MCF 10A (cell line): ENCODE results near the gene XPC. TPM values are rescaled to one million over a fixed set of nuclear protein-coding genes. Genes with fewer than 3 reads are reported as not detected.

ENCODE experiments used
- BruUV-seq: library from RNA; stranded (reverse); fragments of 400-500 nt; replicated peaks from 2 replicates; lab custom pipeline; 2021; lab: Mats Ljungman, UMichigan
- CTCF ChIA-PET: fragments of 300-600 bp; sonication (Branson Sonifier 250); formaldehyde crosslinking; extraction: SDS; loops from one replicate; lab custom pipeline; 2021; ENCODE audit warnings: antibody characterized with exemption, inconsistent platforms; lab: Yijun Ruan, JAX
- POLR2A ChIA-PET: fragments of 300-600, 350-650 bp; sonication (Branson Sonifier 250); formaldehyde crosslinking; extraction: SDS; loops from one replicate; lab custom pipeline; 2020; ENCODE audit warnings: antibody characterized with exemption, inconsistent platforms; lab: Yijun Ruan, JAX
- DNase-seq: peaks from one replicate; pipeline ENCODE4 v3.0.0-alpha.2; 2018; ENCODE audit not compliant: unreplicated experiment
- H3K27ac Mint-ChIP-seq: one replicate; pipeline ENCODE4 v1.8.0; 2022; ENCODE audit warnings: mild to moderate bottlenecking, low read depth, mixed read lengths; ENCODE audit not compliant: unreplicated experiment
- H3K27me3 Mint-ChIP-seq: one replicate; pipeline ENCODE4 v1.8.0; 2022; ENCODE audit warnings: mixed read lengths; ENCODE audit not compliant: insufficient read depth, unreplicated experiment
- H3K36me3 Mint-ChIP-seq: one replicate; pipeline ENCODE4 v1.8.0; 2022; ENCODE audit warnings: mild to moderate bottlenecking, moderate library complexity, mixed read lengths; ENCODE audit not compliant: insufficient read depth, unreplicated experiment
- H3K4me1 Mint-ChIP-seq: one replicate; pipeline ENCODE4 v1.8.0; 2022; ENCODE audit warnings: mixed read lengths; ENCODE audit not compliant: insufficient read depth, unreplicated experiment
- H3K4me3 Mint-ChIP-seq: one replicate; pipeline ENCODE4 v1.8.0; 2022; ENCODE audit warnings: mild to moderate bottlenecking, moderate library complexity, mixed read lengths; ENCODE audit not compliant: unreplicated experiment
- H3K9me3 Mint-ChIP-seq: one replicate; pipeline ENCODE4 v1.8.0; 2022; ENCODE audit warnings: mixed read lengths; ENCODE audit not compliant: unreplicated experiment
- CTCF ChIP-seq: fragments of 200-600 bp; IDR thresholded peaks from one replicate; pipeline ENCODE4 v1.8.0; 2022; ENCODE audit warnings: antibody characterized with exemption, mild to moderate bottlenecking; ENCODE audit not compliant: unreplicated experiment
- intact Hi-C: fragments of 100-400 bp; cut with micrococcal nuclease; formaldehyde crosslinking; loops from 2 replicates; pipeline ENCODE4 v1.14.1; 2022
- total RNA-seq: library from RNA; stranded (reverse); gene quantifications from 2 replicates; pipeline ENCODE4 v1.2.3, GENCODE V29; 2022

XPC gene
- total RNA-seq, 1 experiment from 2014 or later: 73.3 TPM

GRCh38 chr3:14132120-14132519 lies 46.3 kb downstream of the XPC start:
- H3K4me3 Mint-ChIP-seq: no peak overlapping the region
- no peak for TF ChIP-seq CTCF
- peaks cover 36% of the 10 kb centered on the region for H3K4me1 Mint-ChIP-seq
- no peaks in the 10 kb centered on the region for H3K27me3 Mint-ChIP-seq
- intact Hi-C loops: no loop called here
- H3K27ac Mint-ChIP-seq: peak overlapping the region; percentile 73
- H3K9me3 Mint-ChIP-seq: no peaks in the 10 kb centered on the region
- DNase-seq: no peak
- CTCF ChIA-PET: interaction anchor here (0.6 to 0.7 kb wide), 2 partner anchors 43 to 475 kb away, joined by 3 read pairs; no protein-coding TSS in a partner anchor
- no TSS peak for BruUV-seq
- POLR2A ChIA-PET: interaction anchor here (0.7 to 5.3 kb wide), 3 partner anchors 12 to 967 kb away, joined by 3 to 42 read pairs (median 4); partner anchors contain the start of gene RBSN
- peaks cover 100% of the 10 kb centered on the region for H3K36me3 Mint-ChIP-seq

- peaks cover 91% of the 10 kb centered on the region for H3K36me3 Mint-ChIP-seq
- no peak overlapping the region for H3K27ac Mint-ChIP-seq
These were observed 47.3 kb downstream of the XPC start for GRCh38 chr3:14131134-14131533.

DNA sequence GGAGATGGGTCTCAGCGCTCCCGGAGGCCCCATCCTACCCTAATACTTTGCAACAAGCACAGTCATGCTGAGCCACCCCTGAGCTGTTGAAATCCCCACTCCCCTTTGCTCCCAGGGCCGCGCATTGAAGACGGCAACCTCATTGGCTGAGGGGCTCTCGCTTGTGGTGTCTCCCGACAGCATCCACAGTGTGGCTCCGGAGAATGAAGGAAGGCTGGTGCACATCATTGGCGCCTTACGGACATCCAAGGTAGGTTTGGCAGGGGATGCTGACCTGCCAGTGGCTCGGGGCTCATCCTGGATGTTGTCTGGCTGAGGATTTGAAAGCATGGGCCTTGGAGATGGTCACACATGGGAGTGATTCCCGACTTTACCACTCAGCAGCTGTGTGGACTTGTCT lies 47.7 kb downstream of the XPC start:
- no peak overlapping the region for H3K4me3 Mint-ChIP-seq

More at GRCh38 chr3:14131134-14131533, 47.3 kb downstream of the XPC start:
- Mint-ChIP-seq H3K9me3 (no peaks in the 10 kb centered on the region), H3K4me3 (no peak overlapping the region), H3K27me3 (no peaks in the 10 kb centered on the region), H3K4me1 (peaks cover 29% of the 10 kb centered on the region)
- no TSS peak for BruUV-seq
- intact Hi-C loops: no loop called here
- ChIA-PET CTCF (interaction anchor here (0.7 to 1.0 kb wide), 2 partner anchors 12 to 73 kb away, joined by 3 to 4 read pairs; no protein-coding TSS in a partner anchor), POLR2A (interaction anchor here (0.5 to 5.3 kb wide), 4 partner anchors 12 to 1089 kb away, joined by 3 to 42 read pairs (median 4); partner anchors contain the start of gene RBSN)
- DNase-seq: no peak
- no peak for TF ChIP-seq CTCF

More for the DNA sequence above, 47.7 kb downstream of the XPC start:
- CTCF ChIA-PET: interaction anchor here (0.7 to 1.0 kb wide), 2 partner anchors 11 to 74 kb away, joined by 3 to 4 read pairs; no protein-coding TSS in a partner anchor
- intact Hi-C loops: no loop called here
- Mint-ChIP-seq H3K27me3 (no peaks in the 10 kb centered on the region), H3K36me3 (peaks cover 88% of the 10 kb centered on the region), H3K4me1 (peaks cover 27% of the 10 kb centered on the region), H3K9me3 (no peaks in the 10 kb centered on the region), H3K27ac (no peak overlapping the region)
- no peak for TF ChIP-seq CTCF
- no TSS peak for BruUV-seq
- no peak for DNase-seq
- POLR2A ChIA-PET: interaction anchor here (5.3 kb wide), 1 partner anchor 13 kb away, joined by 42 read pairs; no protein-coding TSS in a partner anchor
